Vagina (tissue), 2 donors: Measurements from ENCODE around the gene NKX3-2. TPM values are rescaled to one million over a fixed set of nuclear protein-coding genes. Genes with fewer than 3 reads are reported as not detected.

ENCODE experiments used
- DNase-seq, 2 donors: peaks; one replicate each; pipeline ENCODE4 v3.0.0-alpha.2; 2017; ENCODE audit errors: extremely low spot score in 2 of 2
- H3K27ac ChIP-seq: fragments of 200-600 bp; sonication (generic); one replicate; pipeline ENCODE4 v1.5.1; 2019
- H3K27me3 ChIP-seq: fragments of 200-600 bp; sonication (generic); one replicate; pipeline ENCODE4 v1.5.1; 2019
- H3K36me3 ChIP-seq, 2 donors: fragments of 200-600 bp; sonication (generic); one replicate each; pipeline ENCODE4 v1.5.1; 2017 to 2019
- H3K4me1 ChIP-seq: fragments of 200-600 bp; sonication (generic); one replicate; pipeline ENCODE4 v1.5.1; 2019
- H3K4me3 ChIP-seq, 2 donors: fragments of 200-600 bp; sonication (generic); 1 replicate in 1 of 2; 2 replicates in 1 of 2; pipeline ENCODE4 v1.5.1; 2016 to 2019
- H3K9me3 ChIP-seq: fragments of 200-600 bp; sonication (generic); one replicate; pipeline ENCODE4 v1.5.1; 2019
- POLR2A ChIP-seq, 2 donors: fragments of 450-650 bp; IDR thresholded peaks; one replicate each; pipeline ENCODE4 v1.6.1; 2017; ENCODE audit warnings: antibody characterized with exemption in 2 of 2, mild to moderate bottlenecking in 2 of 2, moderate library complexity in 2 of 2
- POLR2AphosphoS5 ChIP-seq, 2 donors: sonication (generic); formaldehyde crosslinking; IDR thresholded peaks; one replicate each; pipeline ENCODE4 v1.9.0; 2017; ENCODE audit warnings: antibody characterized with exemption in 2 of 2, mild to moderate bottlenecking in 2 of 2, low read depth in 1 of 2; ENCODE audit not compliant: insufficient read depth in 1 of 2
- intact Hi-C: fragments of 100-400 bp; cut with DNase I; formaldehyde crosslinking; loops from one replicate; pipeline ENCODE4 v1.15.1; 2023
- total RNA-seq: library from RNA; depleted of rRNA; stranded (reverse); fragments of >200 nt; gene quantifications from one replicate; pipeline ENCODE4 v1.2.3, GENCODE V29; 2016
- TF ChIP-seq, protein P1 (sequence below), 3 experiments: fragments of 450-650 bp in 2 of 3; fragments of 200-600 bp in 1 of 3; sonication (generic) in 1 of 3; IDR thresholded peaks; one replicate each; pipeline ENCODE4 v1.5.1; 2017 to 2019; ENCODE audit warnings: antibody characterized with exemption in 3 of 3, mild to moderate bottlenecking in 2 of 3, moderate library complexity in 2 of 3

Gene NKX3-2
- total RNA-seq, 1 donor from 2014 or later, result 2.9 TPM

DNA sequence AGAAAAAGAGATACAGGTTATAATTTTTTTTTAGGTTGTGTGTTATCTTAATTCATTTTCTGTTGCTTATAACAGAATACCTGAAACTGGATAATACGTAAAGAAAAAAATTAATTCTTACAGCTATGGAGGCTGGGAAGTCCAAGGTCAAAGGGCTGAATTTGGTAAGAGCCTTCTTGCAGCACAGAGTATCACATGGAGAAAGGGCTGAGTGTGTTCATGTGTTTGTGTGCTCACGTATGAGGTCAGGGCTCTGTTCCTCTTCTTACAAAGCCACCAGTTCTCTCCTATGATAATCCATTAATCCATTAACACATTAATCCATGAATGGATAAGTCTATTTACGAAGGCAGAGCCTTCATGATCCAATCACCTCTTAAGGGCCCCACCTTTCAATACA lies 51.6 kb downstream of the NKX3-2 start:
- no peaks in the 10 kb centered on the region for H3K36me3 ChIP-seq
- DNase-seq, result no peak
- no peaks in the 10 kb centered on the region for H3K9me3 ChIP-seq
- intact Hi-C loops, result no loop called here
- no peak overlapping the region for H3K4me3 ChIP-seq
- H3K27me3 ChIP-seq, result no peaks in the 10 kb centered on the region
- H3K4me1 ChIP-seq, result no peaks in the 10 kb centered on the region
- no peak overlapping the region for H3K27ac ChIP-seq
- TF ChIP-seq POLR2A (IDR thresholded peaks at IDR 0.05) (no peak), POLR2AphosphoS5 (IDR thresholded peaks at IDR 0.05; ENCODE audit: insufficient read depth in 1 of 2, low read depth in 1 of 2) (no peak)
- TF ChIP-seq, protein P1, sequence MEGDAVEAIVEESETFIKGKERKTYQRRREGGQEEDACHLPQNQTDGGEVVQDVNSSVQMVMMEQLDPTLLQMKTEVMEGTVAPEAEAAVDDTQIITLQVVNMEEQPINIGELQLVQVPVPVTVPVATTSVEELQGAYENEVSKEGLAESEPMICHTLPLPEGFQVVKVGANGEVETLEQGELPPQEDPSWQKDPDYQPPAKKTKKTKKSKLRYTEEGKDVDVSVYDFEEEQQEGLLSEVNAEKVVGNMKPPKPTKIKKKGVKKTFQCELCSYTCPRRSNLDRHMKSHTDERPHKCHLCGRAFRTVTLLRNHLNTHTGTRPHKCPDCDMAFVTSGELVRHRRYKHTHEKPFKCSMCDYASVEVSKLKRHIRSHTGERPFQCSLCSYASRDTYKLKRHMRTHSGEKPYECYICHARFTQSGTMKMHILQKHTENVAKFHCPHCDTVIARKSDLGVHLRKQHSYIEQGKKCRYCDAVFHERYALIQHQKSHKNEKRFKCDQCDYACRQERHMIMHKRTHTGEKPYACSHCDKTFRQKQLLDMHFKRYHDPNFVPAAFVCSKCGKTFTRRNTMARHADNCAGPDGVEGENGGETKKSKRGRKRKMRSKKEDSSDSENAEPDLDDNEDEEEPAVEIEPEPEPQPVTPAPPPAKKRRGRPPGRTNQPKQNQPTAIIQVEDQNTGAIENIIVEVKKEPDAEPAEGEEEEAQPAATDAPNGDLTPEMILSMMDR (IDR thresholded peaks at IDR 0.05), result no peak

Other genes starting within 250 kb of the NKX3-2 start
- gene RAB28, start 60.2 kb downstream of the NKX3-2 start, total RNA-seq, result 182 TPM
- 37.8 TPM for gene BOD1L1, start 83.2 kb upstream of the NKX3-2 start, total RNA-seq